Fibroblast of villous mesenchyme (primary cell): ENCODE results near the gene MYH7. TPM values are rescaled to one million over a fixed set of nuclear protein-coding genes. Genes with fewer than 3 reads are reported as not detected.

Experiments
- DNase-seq: peaks from one replicate; pipeline ENCODE4 v3.0.0-alpha.2; 2010; ENCODE audit warnings: low read depth
- H3K4me3 ChIP-seq: 2 replicates; pipeline ENCODE4 v1.5.1; 2011; ENCODE audit warnings: low read depth, mild to moderate bottlenecking, low read length
- CTCF ChIP-seq: IDR thresholded peaks from 2 replicates; pipeline ENCODE4 v1.5.1; 2012; ENCODE audit warnings: low read depth, mild to moderate bottlenecking, low read length; ENCODE audit not compliant: insufficient read depth
- total RNA-seq: library from RNA; depleted of rRNA; stranded (reverse); fragments of >200 nt; gene quantifications from 2 replicates; pipeline ENCODE4 v1.2.3, GENCODE V29; 2012

MYH7 gene
- total RNA-seq, 1 donor, result not detected

DNA sequence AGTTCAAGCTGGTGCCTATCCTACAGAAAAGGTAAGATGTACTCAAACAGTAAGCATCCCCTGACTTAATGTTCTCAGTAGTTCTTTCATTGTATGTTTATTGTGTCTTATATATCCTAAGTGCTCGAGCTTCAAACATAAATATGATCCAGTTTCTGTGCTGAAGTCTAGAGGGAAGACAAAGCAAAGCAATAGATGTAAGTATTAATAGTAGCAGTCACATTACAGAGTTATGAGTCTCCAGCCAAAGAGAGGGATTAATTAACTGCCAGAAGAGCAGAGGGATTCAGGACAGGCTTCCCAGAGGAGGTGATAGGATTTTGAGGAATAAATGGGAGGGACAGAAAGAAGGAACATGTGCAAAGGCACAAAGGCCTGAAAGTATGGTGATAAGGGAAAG lies 35.5 kb upstream of the MYH7 start:
- no peak for TF ChIP-seq CTCF
- no peak for DNase-seq
- no peak overlapping the region for H3K4me3 ChIP-seq

DNA sequence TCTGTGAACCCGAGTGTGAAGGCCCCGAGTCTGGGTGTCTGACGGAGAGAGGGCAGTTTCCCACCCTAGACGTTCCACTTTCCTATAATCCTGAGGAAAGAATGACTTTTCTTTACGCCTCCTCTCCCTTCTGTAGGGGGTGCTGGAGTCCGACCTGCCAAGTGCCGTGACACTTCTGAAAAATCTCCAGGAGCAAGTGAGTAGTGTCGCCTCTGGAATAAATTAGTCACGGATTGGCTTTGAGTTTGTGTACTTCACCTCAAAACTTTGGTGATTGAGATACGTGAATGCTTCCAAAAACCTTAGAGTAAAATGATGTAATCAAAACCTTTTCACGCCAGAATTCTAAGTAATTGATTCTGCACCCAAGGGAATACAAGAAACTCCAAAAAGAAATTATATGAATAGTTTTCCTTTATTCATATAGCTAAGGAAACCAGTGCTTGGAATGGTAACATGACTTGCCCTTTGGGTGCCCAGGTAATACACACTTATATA lies 34.5 kb upstream of the MYH7 start:
- TF ChIP-seq CTCF, result no peak
- no peak for DNase-seq
- peak overlapping the region; percentile 92 for H3K4me3 ChIP-seq

DNA sequence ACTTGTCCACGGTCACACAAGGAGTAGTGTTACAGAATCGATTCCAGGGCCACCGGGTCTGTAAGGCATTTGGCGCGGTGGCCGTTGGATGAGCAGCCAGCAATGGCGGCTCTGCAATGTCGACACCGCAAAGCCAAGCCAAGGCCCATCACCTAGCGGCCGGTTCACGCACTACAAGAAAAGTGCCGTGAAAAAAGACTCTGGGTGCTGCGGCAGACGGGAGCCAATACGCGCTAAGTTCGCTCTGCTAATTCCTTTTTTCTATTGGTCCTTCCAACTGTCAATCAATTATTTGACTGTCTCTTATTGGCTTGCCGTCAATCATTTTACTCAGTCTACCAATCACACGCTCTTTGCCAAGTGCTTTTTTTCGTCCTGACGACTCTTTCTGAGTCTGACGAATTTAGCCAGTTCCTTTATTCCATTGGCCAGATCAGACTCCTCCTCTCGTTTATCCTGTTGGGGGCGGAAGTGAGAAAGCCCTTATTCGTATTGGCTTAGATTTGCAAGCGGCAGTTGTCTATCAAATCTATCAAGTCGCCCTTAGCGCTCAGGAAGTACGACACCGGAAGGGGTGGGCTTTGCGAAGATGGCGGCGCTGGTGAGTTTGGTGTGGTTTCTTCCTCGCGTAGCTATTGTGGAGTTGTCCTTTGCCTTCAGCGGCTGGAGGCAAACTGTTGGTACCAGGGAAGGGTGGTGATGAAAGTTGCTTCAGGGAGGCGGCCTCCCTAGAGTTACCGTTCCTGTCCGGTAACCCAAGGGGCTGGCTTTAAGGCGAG lies 33.9 kb upstream of the MYH7 start, which contains the start of gene NGDN:
TSS of gene NGDN (plus strand) at position 577 of the 779 bp plus-strand sequence. CDS start at position 590, 13 bp downstream.
- H3K4me3 ChIP-seq, result peak within 1 kb of the TSS; percentile 92
- TF ChIP-seq CTCF, result peak; percentile 80
- DNase-seq, result peak; percentile 100

DNA sequence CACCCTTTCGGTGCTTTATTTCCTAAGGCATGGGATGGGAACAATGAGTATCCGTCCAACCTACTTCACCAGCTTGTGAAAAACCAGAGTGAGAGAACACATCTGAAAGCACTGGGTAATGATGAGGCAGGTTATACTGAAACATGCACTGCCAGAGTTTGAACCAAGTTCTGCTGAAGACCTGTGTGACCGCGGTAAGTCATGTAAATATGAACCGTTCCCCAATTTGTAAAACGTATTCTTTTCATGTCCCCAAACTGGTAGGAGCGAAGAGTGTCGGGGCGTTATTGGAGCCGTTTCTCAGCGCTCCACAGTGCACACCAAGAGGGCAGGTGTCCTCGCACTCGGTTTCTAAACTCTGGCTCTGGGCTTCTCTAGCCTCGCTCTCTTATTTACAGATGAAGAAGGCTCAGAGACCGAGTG lies 33.3 kb upstream of the MYH7 start:
- DNase-seq, result no peak
- TF ChIP-seq CTCF, result no peak
- H3K4me3 ChIP-seq, result peak overlapping the region; percentile 58

DNA sequence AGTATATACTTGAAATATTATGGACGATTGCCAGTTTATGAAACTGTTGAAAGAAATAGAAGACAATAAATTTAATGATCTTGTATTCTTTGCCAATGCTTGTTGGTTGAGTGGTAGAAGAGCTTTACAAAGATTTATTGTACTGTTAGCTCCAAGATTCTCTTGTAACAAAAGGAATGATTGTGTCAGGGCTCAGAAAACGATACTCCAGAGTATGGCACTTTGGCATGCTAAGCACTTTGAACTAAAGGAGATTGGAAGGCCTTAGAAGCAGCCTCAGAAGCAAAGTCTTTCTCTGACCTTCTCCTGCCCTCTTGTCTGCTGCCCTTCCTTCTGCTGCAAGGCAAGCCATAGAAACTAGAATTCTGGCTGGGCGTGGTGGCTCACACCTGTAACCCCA lies 29.8 kb upstream of the MYH7 start:
- no peak overlapping the region for H3K4me3 ChIP-seq
- no peak for TF ChIP-seq CTCF
- DNase-seq, result no peak

DNA sequence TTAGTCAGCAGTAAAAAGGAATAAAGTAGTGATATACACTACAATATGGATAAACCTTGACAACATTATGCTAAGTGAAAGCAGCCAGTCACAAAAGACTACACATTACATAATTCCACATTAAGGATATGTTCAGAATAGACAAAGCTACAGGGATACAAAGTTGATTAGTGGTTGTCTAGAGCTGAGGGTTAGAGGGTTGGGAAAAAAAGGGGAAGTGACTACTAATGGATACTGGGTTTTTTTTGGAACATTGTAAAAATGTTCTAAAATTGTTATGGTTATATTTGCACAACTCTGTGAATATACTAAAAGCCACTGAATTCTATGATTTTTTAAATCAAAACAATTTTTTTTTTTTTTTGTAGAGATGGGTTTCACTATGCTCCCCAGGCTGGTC lies 29.2 kb upstream of the MYH7 start:
- no peak overlapping the region for H3K4me3 ChIP-seq
- no peak for TF ChIP-seq CTCF
- no peak for DNase-seq
